IPS-15b (cell line): ENCODE data around the gene LGALS3.
"Not testable (repeated sequence)": the region's sequence is repeated elsewhere in the genome, so short reads cannot be mapped to it uniquely, and the experiment has no call there.

Source experiments
- H3K27me3 ChIP-seq: one replicate; pipeline ENCODE4 v1.6.1; 2013; ENCODE audit warnings: low read length; ENCODE audit not compliant: control insufficient read depth, insufficient read depth
- H3K36me3 ChIP-seq: one replicate; pipeline ENCODE4 v1.6.1; 2013; ENCODE audit warnings: low read length; ENCODE audit not compliant: control insufficient read depth, insufficient read depth
- H3K4me1 ChIP-seq: one replicate; pipeline ENCODE4 v1.6.1; 2013; ENCODE audit warnings: mild to moderate bottlenecking, low read length; ENCODE audit not compliant: control insufficient read depth, insufficient read depth
- H3K4me3 ChIP-seq: one replicate; pipeline ENCODE4 v1.5.1; 2013; ENCODE audit warnings: low read depth, low read length
- H3K9ac ChIP-seq: one replicate; pipeline ENCODE4 v1.6.1; 2013; ENCODE audit warnings: low read depth, mild to moderate bottlenecking, low read length
- H3K9me3 ChIP-seq: one replicate; pipeline ENCODE4 v1.6.1; 2013; ENCODE audit warnings: mild to moderate bottlenecking, low read length; ENCODE audit not compliant: control insufficient read depth, insufficient read depth

LGALS3 gene

DNA sequence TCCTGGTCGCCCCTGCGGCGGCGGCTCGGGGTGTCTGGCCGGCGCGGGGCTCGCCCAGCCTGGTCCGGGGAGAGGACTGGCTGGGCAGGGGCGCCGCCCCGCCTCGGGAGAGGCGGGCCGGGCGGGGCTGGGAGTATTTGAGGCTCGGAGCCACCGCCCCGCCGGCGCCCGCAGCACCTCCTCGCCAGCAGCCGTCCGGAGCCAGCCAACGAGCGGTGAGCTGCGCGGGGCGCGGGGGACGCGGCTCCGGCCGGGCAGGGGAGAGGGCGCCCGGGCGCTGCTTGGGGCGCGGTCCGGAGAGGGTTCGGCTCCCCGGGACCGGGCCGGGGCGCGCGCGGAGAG, at the start of gene LGALS3:
LGALS3 (plus strand) TSS at position 167 of the 342 bp plus-strand sequence. CDS start 8,122 bp downstream, outside the sequence.
- H3K27me3 ChIP-seq: peaks cover 47% of the 10 kb centered on the region
- H3K4me1 ChIP-seq: no peaks in the 10 kb centered on the region
- H3K9me3 ChIP-seq: no peaks in the 10 kb centered on the region
- peak within 1 kb of the TSS; percentile 61 for H3K4me3 ChIP-seq
- H3K36me3 ChIP-seq: no peaks in the 10 kb centered on the region
- no peak within 1 kb of the TSS for H3K9ac ChIP-seq

- H3K9ac ChIP-seq, H3K4me3 ChIP-seq, H3K9me3 ChIP-seq, H3K27me3 ChIP-seq, H3K4me1 ChIP-seq, H3K36me3 ChIP-seq: not testable (repeated sequence)
Observed at GRCh38 chr14:55079961-55080360, 49.1 kb upstream of the LGALS3 start.

DNA sequence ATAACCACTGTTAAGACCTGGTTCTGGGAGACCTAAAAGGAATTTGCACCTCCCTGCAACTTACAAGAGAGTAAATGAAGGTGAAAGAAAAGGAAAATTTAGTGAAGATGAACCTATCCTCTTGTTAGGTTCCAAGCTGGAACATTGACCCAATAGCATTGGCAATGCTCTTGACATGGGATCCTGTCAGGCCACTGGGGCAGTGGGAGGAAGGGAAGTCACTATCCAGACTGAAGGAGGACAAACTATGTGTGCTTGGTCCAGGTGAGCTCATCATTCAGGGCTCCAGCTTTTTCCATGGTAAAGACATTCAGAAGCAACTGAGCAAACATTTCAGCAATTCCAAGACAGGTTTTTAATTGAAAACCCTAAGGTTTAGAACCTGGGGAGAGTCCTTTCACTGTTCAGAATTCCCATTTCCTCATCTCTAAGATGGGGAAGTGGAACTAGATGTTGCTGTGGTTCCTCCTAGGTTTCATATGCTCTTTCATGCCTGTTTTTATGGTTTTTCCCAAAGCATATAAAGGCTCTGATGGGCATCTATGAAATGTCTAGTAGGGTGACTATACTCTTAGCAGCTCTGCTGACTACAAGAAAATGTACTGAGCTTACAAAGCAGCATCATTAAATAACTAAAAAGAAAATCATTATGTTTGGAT, 44.5 kb upstream of the LGALS3 start:
- Histone ChIP-seq H3K27me3 (no peaks in the 10 kb centered on the region), H3K36me3 (no peaks in the 10 kb centered on the region), H3K4me1 (peaks cover 2% of the 10 kb centered on the region), H3K9ac (no peak overlapping the region), H3K4me3 (no peak overlapping the region), H3K9me3 (no peaks in the 10 kb centered on the region)

GRCh38 chr14:55085060-55085660, 43.9 kb upstream of the LGALS3 start:
- no peak overlapping the region for H3K9ac ChIP-seq
- H3K36me3 ChIP-seq: no peaks in the 10 kb centered on the region
- peaks cover 2% of the 10 kb centered on the region for H3K4me1 ChIP-seq
- no peaks in the 10 kb centered on the region for H3K9me3 ChIP-seq
- H3K4me3 ChIP-seq: no peak overlapping the region
- no peaks in the 10 kb centered on the region for H3K27me3 ChIP-seq

- no peaks in the 10 kb centered on the region for H3K36me3 ChIP-seq
- H3K4me1 ChIP-seq: peaks cover 2% of the 10 kb centered on the region
- no peaks in the 10 kb centered on the region for H3K9me3 ChIP-seq
- H3K9ac ChIP-seq: no peak overlapping the region
- no peak overlapping the region for H3K4me3 ChIP-seq
- H3K27me3 ChIP-seq: no peaks in the 10 kb centered on the region
Observed at GRCh38 chr14:55086938-55087337, 42.1 kb upstream of the LGALS3 start.

DNA sequence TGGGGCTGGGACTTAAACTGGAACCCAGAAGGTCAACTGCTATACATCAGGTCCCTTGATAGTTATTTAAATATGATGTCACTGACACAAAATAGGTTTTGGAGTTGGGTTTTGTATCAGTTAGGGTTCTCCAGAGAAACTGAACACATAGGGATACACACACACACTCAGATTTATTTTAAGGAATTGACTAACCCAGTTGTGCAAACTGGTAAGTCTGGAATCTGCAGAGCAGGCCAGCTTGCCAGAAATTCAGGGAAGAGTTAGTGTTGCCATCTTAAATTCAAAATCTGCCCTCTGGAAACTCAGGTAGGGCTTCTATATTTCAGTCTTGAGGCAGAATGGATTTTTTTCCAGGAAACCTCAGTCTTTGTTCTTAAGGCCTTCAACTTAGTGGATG, 40.7 kb upstream of the LGALS3 start:
- no peaks in the 10 kb centered on the region for H3K36me3 ChIP-seq
- no peak overlapping the region for H3K4me3 ChIP-seq
- peaks cover 2% of the 10 kb centered on the region for H3K4me1 ChIP-seq
- H3K27me3 ChIP-seq: no peaks in the 10 kb centered on the region
- no peak overlapping the region for H3K9ac ChIP-seq
- H3K9me3 ChIP-seq: no peaks in the 10 kb centered on the region

- no peaks in the 10 kb centered on the region for H3K36me3 ChIP-seq
- no peak overlapping the region for H3K9ac ChIP-seq
- H3K27me3 ChIP-seq: no peaks in the 10 kb centered on the region
- H3K4me1 ChIP-seq: peaks cover 2% of the 10 kb centered on the region
- H3K9me3 ChIP-seq: no peaks in the 10 kb centered on the region
- no peak overlapping the region for H3K4me3 ChIP-seq
Observed at GRCh38 chr14:55092341-55092740, 36.7 kb upstream of the LGALS3 start.

GRCh38 chr14:55094292-55095157, 34.5 kb upstream of the LGALS3 start:
- Histone ChIP-seq H3K4me3 (no peak overlapping the region), H3K9ac (no peak overlapping the region), H3K4me1 (no peaks in the 10 kb centered on the region), H3K36me3 (no peaks in the 10 kb centered on the region), H3K9me3 (no peaks in the 10 kb centered on the region), H3K27me3 (no peaks in the 10 kb centered on the region)

GRCh38 chr14:55097881-55098560, 31.0 kb upstream of the LGALS3 start:
- peaks cover 11% of the 10 kb centered on the region for H3K4me1 ChIP-seq
- no peak overlapping the region for H3K9ac ChIP-seq

DNA sequence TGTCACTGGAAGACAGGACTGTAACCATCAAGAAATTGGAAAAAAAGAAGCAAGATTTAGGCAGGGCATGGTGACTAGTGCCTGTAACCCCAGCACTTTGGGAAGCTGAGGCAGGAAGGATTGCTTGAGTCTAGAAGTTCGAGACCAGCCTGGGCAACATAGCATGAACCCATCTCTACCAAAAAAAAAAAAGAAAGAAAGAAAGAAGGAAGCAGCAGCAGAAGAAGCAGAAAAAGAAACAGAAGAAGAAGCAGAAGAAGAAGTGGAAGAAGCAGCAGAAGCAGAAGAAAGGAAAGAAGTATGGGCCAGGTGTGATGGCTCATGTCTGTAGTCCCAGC, 30.5 kb upstream of the LGALS3 start:
- H3K9me3 ChIP-seq: no peaks in the 10 kb centered on the region

More at GRCh38 chr14:55097881-55098560, 31.0 kb upstream of the LGALS3 start:
- Histone ChIP-seq H3K36me3 (no peaks in the 10 kb centered on the region), H3K9me3 (no peaks in the 10 kb centered on the region), H3K27me3 (no peaks in the 10 kb centered on the region), H3K4me3 (no peak overlapping the region)

GRCh38 chr14:55099756-55100155, 29.3 kb upstream of the LGALS3 start:
- Histone ChIP-seq H3K9me3 (no peaks in the 10 kb centered on the region), H3K4me1 (peaks cover 18% of the 10 kb centered on the region), H3K27me3 (no peaks in the 10 kb centered on the region), H3K4me3 (no peak overlapping the region), H3K9ac (no peak overlapping the region), H3K36me3 (no peaks in the 10 kb centered on the region)

More for the DNA sequence above, 30.5 kb upstream of the LGALS3 start:
- Histone ChIP-seq H3K27me3 (no peaks in the 10 kb centered on the region), H3K4me3 (no peak overlapping the region), H3K36me3 (no peaks in the 10 kb centered on the region), H3K4me1 (peaks cover 14% of the 10 kb centered on the region), H3K9ac (no peak overlapping the region)
